Left ventricle myocardium superior (tissue), 1 donor: ENCODE data around the gene CLDN5. TPM values are rescaled to one million over a fixed set of nuclear protein-coding genes. Genes with fewer than 3 reads are reported as not detected.

ENCODE experiments used
- ATAC-seq: fragments of 200-7000 bp; cut with Tn5 transposase; one replicate; pipeline ENCODE4 v1.9.1; 2020; ENCODE audit warnings: mild to moderate bottlenecking, moderate library complexity
- DNase-seq: peaks from one replicate; pipeline ENCODE4 v3.0.0-alpha.2; 2020
- intact Hi-C: fragments of 100-400 bp; cut with micrococcal nuclease; formaldehyde crosslinking; loops from one replicate; pipeline ENCODE4 v1.11.0; 2022
- long read RNA-seq: library from polyadenylated mRNA; unstranded; transcript quantifications from one replicate; pipeline ENCODE4 v2.0.0, GENCODE V29; 2021
- total RNA-seq: library from RNA; stranded (reverse); fragmentation: NEBNext Ultra II Directional; extraction: Animal tissue kit (Norgen Biotek cat#: 25700); gene quantifications from one replicate; pipeline ENCODE4 v1.2.1, GENCODE V29; 2021
- donor health status: DM: no; HTN: yes; CAD: no; lungs with severe emphysema.

Gene CLDN5, protein sequence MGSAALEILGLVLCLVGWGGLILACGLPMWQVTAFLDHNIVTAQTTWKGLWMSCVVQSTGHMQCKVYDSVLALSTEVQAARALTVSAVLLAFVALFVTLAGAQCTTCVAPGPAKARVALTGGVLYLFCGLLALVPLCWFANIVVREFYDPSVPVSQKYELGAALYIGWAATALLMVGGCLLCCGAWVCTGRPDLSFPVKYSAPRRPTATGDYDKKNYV
- 25.5 TPM for total RNA-seq
- long read RNA-seq, transcript CLDN5-203 (2 exons, 1,760 nt): minor isoform, 10 of 193 reads
- long read RNA-seq, transcript CLDN5-201 (1 exons, 2,357 nt): major isoform, 183 of 193 reads
- long read RNA-seq, partial matches to known transcripts: 0 of 193 reads
- long read RNA-seq, other reads (novel, unspliced or antisense): 0 of 193 reads

DNA sequence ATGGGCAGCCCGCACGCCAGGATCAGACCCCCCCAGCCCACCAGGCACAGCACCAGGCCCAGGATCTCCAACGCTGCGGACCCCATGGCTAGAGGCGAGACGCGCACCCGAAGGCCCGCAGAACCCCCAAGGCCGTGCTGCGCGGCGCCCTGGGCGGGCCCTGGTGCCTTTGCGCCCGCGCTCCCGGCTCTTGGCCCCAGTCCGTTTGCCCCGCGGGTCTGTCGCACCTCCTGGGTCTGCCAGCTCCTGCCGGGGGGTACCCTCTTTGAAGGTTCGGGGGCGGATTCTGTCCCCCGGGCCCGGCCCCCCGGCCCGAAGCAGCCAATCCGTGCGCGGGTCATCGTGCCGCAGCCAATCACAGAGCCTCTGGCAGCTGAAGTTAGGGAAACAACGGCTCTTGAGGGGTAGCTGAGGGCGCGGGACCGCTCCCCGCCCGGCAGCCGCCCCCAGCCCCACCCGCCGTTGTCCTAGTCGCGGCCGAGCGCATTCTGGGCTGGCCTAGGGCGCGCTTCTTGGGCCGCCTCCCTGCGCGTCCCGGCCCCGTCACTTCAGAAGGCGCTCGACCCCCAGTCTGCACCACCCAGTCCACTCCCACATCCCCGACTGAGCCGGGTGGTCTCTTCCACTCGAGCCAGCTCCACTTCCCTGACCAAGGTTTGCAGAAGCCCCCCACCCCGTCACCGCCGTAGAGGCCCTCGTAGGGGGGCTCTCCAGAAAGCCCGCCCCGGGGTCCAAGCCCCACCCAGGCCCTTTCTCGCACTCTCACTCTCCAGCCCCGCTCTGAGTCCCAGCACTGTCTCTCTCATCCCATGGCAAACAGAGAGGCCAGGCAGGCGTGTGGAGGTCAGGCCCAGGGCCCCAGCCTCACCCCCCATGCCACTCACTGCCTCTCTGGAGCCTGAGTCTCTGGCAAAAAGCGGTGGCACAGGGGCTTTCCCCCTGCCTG lies at the start of gene CLDN5:
CLDN5 (minus strand) TSS at position 241 of the 946 bp plus-strand sequence; CDS start at position 86, 155 bp downstream.
- ATAC-seq (peak; percentile 63), DNase-seq (peak; percentile 69)
- intact Hi-C loops: no loop called here

GRCh38 chr22:19571995-19572394 lies 47.8 kb upstream of the CLDN5 start:
- intact Hi-C loops: no loop called here
- DNase-seq (no peak), ATAC-seq (peak; percentile 54)

- intact Hi-C loops: no loop called here
- DNase-seq: no peak
- no peak for ATAC-seq
Measured at GRCh38 chr22:19571207-19571795, 47.1 kb upstream of the CLDN5 start.

DNA sequence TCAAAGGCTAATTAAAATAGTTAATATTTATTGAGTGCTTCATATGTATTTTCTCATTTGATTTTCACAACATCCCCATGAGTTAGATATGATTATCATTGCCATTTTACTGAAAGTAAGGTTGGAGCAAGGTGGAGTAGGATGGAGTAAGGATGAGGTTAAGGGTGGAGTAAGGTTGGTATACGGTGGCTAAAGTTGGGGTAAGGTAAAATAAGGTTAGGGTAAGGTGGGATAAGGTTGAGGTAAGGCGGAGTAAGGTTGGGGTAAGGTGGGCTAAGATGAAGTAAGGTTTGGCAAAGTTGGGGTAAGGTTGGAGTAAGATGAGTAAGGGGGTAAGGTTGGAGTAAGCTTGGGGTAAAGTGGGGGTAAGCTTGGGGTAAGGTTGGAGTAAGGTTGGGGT lies 45.8 kb upstream of the CLDN5 start:
- intact Hi-C loops: no loop called here
- DNase-seq (no peak), ATAC-seq (no peak)

DNA sequence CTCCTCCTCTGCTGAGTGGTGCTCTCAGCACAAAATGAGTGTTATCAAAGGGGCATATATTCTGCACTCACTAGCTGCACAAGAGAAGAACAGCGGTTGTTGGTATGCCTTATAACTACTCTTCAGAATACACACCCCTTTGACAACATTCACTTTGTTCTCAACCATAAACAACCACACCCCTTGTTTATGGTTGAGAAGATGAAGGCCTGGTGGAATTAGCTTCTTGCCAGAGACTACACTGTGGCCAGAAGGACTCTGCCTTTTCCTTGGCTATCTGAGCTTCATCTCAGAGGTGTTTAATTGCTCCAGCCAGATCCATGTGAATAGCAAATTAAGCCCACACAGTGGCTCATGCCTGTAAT lies 45.0 kb upstream of the CLDN5 start:
- DNase-seq (no peak), ATAC-seq (no peak)
- intact Hi-C loops: no loop called here

- intact Hi-C loops: no loop called here
- DNase-seq (peak; percentile 42), ATAC-seq (peak; percentile 69)
Measured at GRCh38 chr22:19568337-19569275, 44.4 kb upstream of the CLDN5 start.

GRCh38 chr22:19567157-19568009 lies 43.2 kb upstream of the CLDN5 start:
- peak; percentile 54 for ATAC-seq
- intact Hi-C loops: no loop called here
- DNase-seq: peak; percentile 37

DNA sequence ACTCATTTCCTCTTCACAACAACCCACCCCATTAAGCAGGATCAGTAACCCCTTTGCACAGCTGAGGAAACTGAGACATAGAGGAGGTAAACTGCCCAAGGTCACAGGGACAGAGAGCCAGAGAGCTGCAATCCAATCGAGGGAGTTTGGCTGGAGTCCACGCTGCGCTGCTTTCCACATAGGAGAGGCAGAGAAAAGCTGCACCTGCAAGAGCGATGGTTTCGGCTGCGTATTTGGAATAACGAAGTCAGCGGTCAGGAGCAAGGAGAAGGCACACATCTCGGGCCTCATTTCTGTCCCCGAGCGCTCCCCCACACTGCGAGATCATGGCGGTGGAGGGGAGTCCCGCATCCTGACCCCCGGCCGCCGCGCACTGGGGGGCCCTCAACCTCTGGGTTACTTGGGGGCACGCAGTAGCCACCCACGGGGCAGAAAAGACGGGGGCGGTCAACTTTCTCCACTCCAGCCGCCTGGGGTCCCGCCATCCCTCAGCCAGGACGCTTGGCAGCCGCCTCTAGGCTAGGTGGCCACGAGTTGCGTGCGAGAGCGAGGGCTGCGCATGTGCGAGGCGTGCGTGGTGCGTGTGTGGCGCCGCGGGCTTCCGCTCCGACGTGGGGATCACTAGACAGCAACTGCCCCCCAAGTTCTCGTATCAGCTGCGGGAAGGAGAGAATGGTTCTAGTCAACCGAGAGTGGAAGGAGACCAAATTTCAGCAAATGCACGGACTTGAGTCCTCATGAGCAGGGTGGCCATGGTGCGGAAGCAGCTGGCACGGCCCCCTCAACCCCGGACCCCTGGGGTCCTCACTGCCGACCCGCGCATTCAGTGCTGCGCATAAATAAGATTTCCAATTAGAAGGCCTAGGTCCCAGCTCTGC lies 42.3 kb upstream of the CLDN5 start:
- intact Hi-C loops: no loop called here
- ATAC-seq: no peak
- no peak for DNase-seq

DNA sequence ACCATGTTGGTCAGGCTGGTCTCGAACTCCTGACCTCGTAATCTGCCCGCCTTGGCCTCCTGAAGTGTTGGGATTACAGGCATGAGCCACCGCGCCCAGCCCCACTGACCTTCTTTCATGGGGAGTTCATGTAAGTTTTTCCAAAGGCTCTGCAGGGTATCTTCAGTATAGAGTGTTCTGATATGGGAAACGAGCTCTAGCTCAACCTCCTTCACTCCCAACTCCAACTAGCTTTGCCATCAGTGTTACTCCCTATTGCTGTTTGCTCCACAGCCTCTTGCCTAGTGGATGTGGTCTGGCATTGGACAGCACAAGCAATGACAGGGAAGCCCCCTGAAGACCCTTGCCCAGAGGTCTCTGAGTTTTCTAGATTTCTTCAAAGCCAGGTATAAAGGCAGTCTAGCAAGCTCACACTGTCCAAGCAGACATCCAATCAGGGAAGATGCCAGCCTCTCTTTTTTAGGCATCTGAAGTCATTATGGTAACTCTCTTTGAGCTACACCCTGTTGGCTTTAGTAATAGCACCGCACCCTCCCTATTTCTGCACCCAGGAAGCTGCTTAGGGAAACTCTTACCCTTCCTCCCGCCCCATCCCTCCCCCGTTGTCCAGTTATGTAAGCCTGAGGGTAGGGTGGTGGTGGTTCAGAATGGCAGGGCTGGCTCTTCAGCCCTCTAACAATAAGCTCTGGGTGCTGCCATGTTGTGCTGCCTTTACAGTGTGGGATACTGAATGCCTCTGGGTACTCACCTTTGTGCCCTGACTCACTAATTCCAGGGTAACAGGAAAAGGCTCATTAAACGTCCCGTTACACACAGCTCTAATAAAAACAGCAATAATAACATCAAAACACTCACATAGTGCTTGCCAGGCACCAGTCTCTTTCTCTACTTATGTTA lies 41.4 kb upstream of the CLDN5 start:
- ATAC-seq (no peak), DNase-seq (no peak)
- intact Hi-C loops: no loop called here

- no peak for DNase-seq
- intact Hi-C loops: no loop called here
- no peak for ATAC-seq
Measured at GRCh38 chr22:19559956-19560355, 35.7 kb upstream of the CLDN5 start.

DNA sequence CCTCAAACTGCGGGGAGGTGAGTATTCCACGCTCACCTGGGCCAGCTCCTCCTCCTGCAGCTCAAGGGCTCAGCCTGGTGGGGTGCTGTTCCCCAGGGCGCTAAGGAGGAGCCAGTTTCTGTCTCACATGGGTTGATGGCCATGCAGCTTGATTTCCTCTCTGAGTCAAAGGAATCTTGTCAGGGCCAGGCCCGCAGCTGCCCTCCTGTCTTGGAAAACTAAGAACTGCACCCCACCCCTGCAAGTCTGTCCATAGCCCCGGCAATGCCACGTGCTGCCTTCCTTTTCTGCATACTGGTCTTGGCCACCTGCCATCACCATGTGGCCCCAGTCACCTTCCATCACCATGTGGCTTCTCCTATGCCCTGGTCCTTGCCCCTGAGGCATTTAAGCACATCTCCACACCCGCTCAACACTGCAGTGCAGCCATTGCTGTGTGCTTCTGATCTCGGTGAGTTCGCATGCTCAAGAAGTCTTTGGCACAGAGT lies 35.2 kb upstream of the CLDN5 start:
- no peak for ATAC-seq
- intact Hi-C loops: no loop called here
- no peak for DNase-seq

DNA sequence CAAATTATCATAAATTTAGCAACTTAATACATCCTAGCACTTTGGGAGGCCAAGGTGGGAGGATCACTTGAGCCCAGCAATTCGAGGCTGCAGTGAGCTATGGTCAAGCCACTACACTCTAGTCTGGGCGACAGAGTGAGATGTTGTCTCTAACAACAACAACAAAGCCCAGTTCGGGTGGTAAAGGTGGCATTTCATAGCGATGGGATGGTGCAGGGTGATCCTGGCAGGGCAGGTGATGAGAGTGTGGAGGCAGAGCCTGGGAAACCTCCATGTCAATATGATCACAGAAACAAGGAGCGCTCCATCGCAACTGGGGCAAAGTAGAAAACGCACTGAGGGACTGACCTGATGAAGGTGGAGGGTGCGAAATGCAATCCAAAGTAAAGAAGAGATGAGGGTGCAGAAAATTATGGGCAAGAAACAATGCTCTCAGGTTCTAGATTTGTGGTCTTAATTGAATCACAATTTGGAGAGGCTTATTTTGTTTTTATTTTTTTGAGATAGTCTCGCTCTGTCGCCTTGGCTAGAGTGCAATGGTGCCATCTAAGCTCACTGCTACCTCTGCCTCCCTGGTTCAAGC lies 32.8 kb upstream of the CLDN5 start:
- ATAC-seq: no peak
- no peak for DNase-seq
- intact Hi-C loops: no loop called here

DNA sequence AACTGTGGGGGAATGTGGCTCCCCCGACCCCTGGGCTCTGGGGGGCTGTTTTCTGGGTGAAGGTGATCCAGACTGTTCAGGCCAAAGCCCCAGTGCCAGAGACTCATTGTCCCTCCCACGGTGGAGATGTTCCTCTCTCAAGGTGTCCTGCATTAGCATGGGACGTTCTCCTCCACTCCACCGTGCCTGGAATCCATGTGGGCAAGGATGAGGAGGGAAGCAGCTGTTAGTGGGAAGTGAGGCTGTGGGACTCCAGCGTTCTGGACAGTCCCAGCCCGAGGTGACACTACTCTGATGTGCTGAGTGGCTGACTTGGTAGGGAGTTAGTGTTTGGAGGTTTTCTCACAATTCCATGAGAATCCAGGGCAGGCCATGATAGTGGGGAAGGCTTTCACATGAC lies 31.4 kb upstream of the CLDN5 start:
- ATAC-seq (no peak), DNase-seq (no peak)
- intact Hi-C loops: no loop called here

GRCh38 chr22:19554834-19555404 lies 30.7 kb upstream of the CLDN5 start:
- DNase-seq (no peak), ATAC-seq (no peak)
- intact Hi-C loops: no loop called here

DNA sequence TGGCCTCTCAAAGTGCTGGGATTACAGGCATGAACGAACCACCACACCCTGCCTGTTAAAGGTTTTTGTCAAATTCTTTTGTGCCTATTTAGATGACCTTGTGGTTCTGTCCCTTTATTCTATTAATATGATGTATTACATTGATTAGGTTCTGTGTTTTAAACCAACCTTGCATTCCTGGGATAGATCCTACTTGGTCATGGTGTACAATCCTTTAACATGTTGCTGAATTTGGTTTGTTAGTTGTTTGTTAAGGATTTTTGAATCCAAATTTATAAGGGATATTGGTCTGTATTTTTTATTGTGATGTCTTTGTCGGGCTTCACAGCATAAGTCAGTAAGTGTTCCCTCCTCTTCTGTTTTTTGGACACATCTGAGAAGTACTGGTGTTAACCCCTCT lies 29.0 kb upstream of the CLDN5 start:
- intact Hi-C loops: no loop called here

More for the DNA sequence above, 29.0 kb upstream of the CLDN5 start:
- DNase-seq: no peak
- no peak for ATAC-seq
